Right kidney (tissue), 1 donor: ENCODE results near the gene TUBB4B.
A peak's percentile ranks its signal among the peaks of the same experiment; 100 is the strongest.

Experiments
- DNase-seq: peaks from one replicate; pipeline ENCODE4 v3.0.0-alpha.2; 2016

TUBB4B gene

GRCh38 chr9:137206602-137207001 is 34.5 kb upstream of the TUBB4B start:
- no peak for DNase-seq

GRCh38 chr9:137211532-137211931 is 29.6 kb upstream of the TUBB4B start:
- no peak for DNase-seq

- no peak for DNase-seq
These were observed 28.6 kb upstream of the TUBB4B start for GRCh38 chr9:137212520-137212919.

- DNase-seq: no peak
These were observed 27.7 kb upstream of the TUBB4B start for GRCh38 chr9:137213160-137214060.

GRCh38 chr9:137214620-137215019 is 26.5 kb upstream of the TUBB4B start:
- DNase-seq: no peak

GRCh38 chr9:137215196-137215986 is 25.7 kb upstream of the TUBB4B start:
- no peak for DNase-seq

GRCh38 chr9:137216188-137216965 is 24.7 kb upstream of the TUBB4B start:
- DNase-seq: no peak

GRCh38 chr9:137217276-137218211 is 23.5 kb upstream of the TUBB4B start:
- DNase-seq: no peak

- DNase-seq: no peak
These were observed 22.8 kb upstream of the TUBB4B start for GRCh38 chr9:137218212-137218753.

GRCh38 chr9:137218754-137219271 is 22.3 kb upstream of the TUBB4B start:
- DNase-seq: no peak

- DNase-seq: no peak
These were observed 21.2 kb upstream of the TUBB4B start for GRCh38 chr9:137219757-137220316.

- DNase-seq: no peak
These were observed 20.6 kb upstream of the TUBB4B start for GRCh38 chr9:137220317-137221094.

- DNase-seq: no peak
These were observed 20.0 kb upstream of the TUBB4B start for GRCh38 chr9:137221095-137221505.

- DNase-seq: peak; percentile 31
These were observed 19.5 kb upstream of the TUBB4B start for GRCh38 chr9:137221506-137222111.

GRCh38 chr9:137222190-137223077 is 18.7 kb upstream of the TUBB4B start, which contains the start of gene RNF208:
Gene RNF208 (minus strand): TSS chr9:137222240. CDS start chr9:137221212, 1,028 bp downstream.
- DNase-seq: peak; percentile 68

- peak; percentile 87 for DNase-seq
These were observed 17.8 kb upstream of the TUBB4B start for GRCh38 chr9:137223078-137223970.
